HUES48 (cell line): ENCODE measurements around the gene SMARCA1.

ENCODE experiments used
- H3K27ac ChIP-seq: one replicate; pipeline ENCODE4 v1.7.0; 2013; ENCODE audit warnings: low read depth, low read length, inconsistent platforms
- H3K27me3 ChIP-seq: 2 replicates; pipeline ENCODE4 v1.6.1; 2013; ENCODE audit warnings: mild to moderate bottlenecking, low read length; ENCODE audit not compliant: control insufficient read depth, insufficient read depth
- H3K36me3 ChIP-seq: 2 replicates; pipeline ENCODE4 v1.6.1; 2013; ENCODE audit warnings: low read length; ENCODE audit not compliant: control insufficient read depth, insufficient read depth
- H3K4me1 ChIP-seq: 2 replicates; pipeline ENCODE4 v1.6.1; 2013; ENCODE audit warnings: mild to moderate bottlenecking, low read length; ENCODE audit not compliant: control insufficient read depth, insufficient read depth
- H3K4me3 ChIP-seq: 2 replicates; pipeline ENCODE4 v1.5.1; 2013; ENCODE audit warnings: mild to moderate bottlenecking, low read depth, low read length
- H3K9ac ChIP-seq: 2 replicates; pipeline ENCODE4 v1.6.1; 2013; ENCODE audit warnings: mild to moderate bottlenecking, low read depth, low read length, moderate library complexity
- H3K9me3 ChIP-seq: 2 replicates; pipeline ENCODE4 v1.6.1; 2013; ENCODE audit warnings: low read length; ENCODE audit not compliant: control insufficient read depth, insufficient read depth

Gene SMARCA1

DNA sequence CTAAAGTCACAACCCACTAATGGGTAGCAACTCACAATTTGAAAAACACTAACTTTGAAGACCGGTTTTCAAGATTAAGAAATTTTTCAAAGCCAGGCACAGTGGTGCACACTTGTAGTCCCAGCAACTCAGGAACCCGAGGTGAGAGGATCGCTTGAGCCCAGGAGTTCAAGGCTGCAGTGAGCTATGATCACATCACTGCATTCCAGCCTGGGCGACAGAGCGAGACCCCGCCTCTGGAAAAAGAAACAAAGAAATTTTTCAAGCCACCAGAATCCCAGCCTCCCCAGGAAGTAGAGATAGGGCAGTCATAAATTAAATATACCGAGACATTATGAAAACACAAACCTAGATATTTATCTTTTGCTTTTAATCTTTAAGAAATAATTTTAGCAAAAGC, 13.0 kb downstream of the SMARCA1 start:
- Histone ChIP-seq H3K4me3 (no peak overlapping the region), H3K36me3 (peaks cover 94% of the 10 kb centered on the region), H3K27me3 (no peaks in the 10 kb centered on the region), H3K27ac (no peak overlapping the region), H3K9ac (no peak overlapping the region), H3K4me1 (no peaks in the 10 kb centered on the region), H3K9me3 (no peaks in the 10 kb centered on the region)

DNA sequence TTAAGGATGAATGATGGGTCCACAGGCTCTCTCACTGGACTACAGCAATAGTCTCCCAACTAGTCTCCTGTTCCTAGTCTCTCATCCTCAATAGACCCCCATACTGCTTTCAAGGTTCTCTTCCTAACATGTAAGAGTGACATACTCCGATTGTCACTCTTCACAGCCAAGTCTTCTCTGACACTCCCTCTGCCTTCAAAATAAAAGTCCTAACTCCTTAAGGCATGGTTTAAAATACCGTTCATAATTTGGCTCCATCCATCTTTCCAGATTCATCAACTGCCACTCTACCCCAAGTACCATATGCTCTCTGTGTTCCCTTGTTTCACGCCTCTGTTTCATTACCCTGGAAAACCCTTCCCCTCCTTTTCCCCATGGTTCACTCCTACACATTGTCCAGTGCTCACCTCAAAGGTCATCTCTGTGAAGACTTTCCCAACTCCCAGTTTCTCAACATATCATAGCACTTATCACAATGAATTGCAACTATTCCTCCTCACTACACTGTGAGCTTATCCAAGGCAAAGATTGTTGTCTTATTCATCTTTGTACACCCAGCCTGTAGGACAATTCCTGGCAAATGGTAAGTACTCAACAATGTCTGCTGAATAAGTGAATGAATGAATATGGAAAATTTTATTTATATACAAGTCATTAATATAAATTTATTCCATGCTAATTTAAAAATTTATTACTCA, 26.0 kb downstream of the SMARCA1 start:
- H3K27me3 ChIP-seq: no peaks in the 10 kb centered on the region

DNA sequence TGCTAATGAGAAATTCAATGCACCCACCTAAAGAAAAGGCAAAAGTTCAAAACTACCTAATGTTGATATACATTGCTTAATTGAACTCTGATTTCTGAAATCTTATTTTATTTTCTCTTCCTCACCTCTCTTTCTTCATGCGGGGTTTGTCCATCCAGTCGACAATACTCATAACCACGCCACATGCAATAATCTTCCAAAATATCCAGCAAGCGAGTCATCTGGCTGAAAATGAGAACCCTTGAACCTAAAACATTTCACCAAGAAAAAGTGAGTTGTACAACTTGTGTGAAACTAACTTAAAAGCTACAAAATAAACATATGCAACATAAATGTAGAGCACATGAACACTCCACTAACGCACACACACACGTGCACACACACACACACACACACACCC, 26.7 kb downstream of the SMARCA1 start:
- H3K4me1 ChIP-seq: no peaks in the 10 kb centered on the region
- H3K27me3 ChIP-seq: no peaks in the 10 kb centered on the region
- no peaks in the 10 kb centered on the region for H3K9me3 ChIP-seq
- no peak overlapping the region for H3K9ac ChIP-seq
- no peak overlapping the region for H3K27ac ChIP-seq
- H3K36me3 ChIP-seq: peaks cover 94% of the 10 kb centered on the region
- H3K4me3 ChIP-seq: no peak overlapping the region

More for the DNA sequence above, 26.0 kb downstream of the SMARCA1 start:
- Histone ChIP-seq H3K36me3 (peaks cover 94% of the 10 kb centered on the region), H3K27ac (no peak overlapping the region), H3K4me3 (no peak overlapping the region), H3K9ac (no peak overlapping the region), H3K9me3 (no peaks in the 10 kb centered on the region), H3K4me1 (no peaks in the 10 kb centered on the region)

DNA sequence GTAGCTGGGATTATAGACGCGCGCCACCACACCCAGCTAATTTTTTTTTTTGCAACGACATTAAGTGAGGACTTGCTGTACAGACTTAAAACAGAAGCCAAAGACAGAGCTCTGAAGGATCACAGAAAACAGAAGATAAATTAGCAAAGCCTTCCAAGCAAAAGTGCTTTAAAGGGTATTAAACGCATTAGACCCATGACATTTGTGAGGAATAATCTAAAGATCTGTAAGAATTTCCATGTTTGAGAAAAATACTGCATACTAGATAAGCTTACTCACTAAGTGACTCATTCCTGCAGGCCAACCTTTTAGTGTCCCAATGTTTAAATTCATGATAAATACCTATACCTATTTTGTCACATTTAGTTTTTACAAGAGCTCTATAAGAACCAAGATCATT, 27.4 kb downstream of the SMARCA1 start:
- no peaks in the 10 kb centered on the region for H3K27me3 ChIP-seq

GRCh38 chrX:129494887-129495286, 28.4 kb downstream of the SMARCA1 start:
- no peak overlapping the region for H3K4me3 ChIP-seq
- no peaks in the 10 kb centered on the region for H3K4me1 ChIP-seq
- no peaks in the 10 kb centered on the region for H3K27me3 ChIP-seq
- H3K27ac ChIP-seq: no peak overlapping the region
- no peak overlapping the region for H3K9ac ChIP-seq
- H3K9me3 ChIP-seq: no peaks in the 10 kb centered on the region
- peaks cover 100% of the 10 kb centered on the region for H3K36me3 ChIP-seq

More for the DNA sequence above, 27.4 kb downstream of the SMARCA1 start:
- peaks cover 99% of the 10 kb centered on the region for H3K36me3 ChIP-seq
- no peak overlapping the region for H3K9ac ChIP-seq
- H3K4me1 ChIP-seq: no peaks in the 10 kb centered on the region
- H3K27ac ChIP-seq: no peak overlapping the region
- H3K9me3 ChIP-seq: no peaks in the 10 kb centered on the region
- H3K4me3 ChIP-seq: no peak overlapping the region

DNA sequence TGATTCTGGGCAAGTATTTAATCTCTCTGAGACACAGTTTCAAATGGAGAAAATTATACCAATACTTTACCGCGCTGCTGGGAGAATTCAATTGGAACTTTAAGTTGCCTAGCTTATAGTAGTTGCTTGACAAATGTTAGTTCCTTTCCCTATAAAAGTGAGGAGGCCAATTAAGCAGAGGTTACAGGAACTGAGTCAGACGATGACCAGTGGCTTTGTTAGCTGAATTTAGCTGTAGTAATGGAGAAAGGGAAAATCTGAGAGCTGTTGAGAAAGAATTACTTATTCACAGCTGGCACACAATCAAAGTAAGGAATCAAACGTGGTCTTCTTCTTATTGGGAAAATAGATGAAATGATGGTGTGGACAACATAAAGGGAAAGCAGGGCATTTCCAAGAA, 29.6 kb downstream of the SMARCA1 start:
- no peak overlapping the region for H3K4me3 ChIP-seq
- no peak overlapping the region for H3K27ac ChIP-seq
- no peaks in the 10 kb centered on the region for H3K9me3 ChIP-seq
- peaks cover 99% of the 10 kb centered on the region for H3K36me3 ChIP-seq
- H3K9ac ChIP-seq: no peak overlapping the region
- no peaks in the 10 kb centered on the region for H3K27me3 ChIP-seq
- H3K4me1 ChIP-seq: no peaks in the 10 kb centered on the region

- Histone ChIP-seq H3K9me3 (no peaks in the 10 kb centered on the region), H3K36me3 (peaks cover 99% of the 10 kb centered on the region), H3K4me3 (no peak overlapping the region), H3K27ac (no peak overlapping the region), H3K4me1 (no peaks in the 10 kb centered on the region), H3K9ac (no peak overlapping the region), H3K27me3 (no peaks in the 10 kb centered on the region)
Observed at GRCh38 chrX:129490330-129490729, 33.0 kb downstream of the SMARCA1 start.

DNA sequence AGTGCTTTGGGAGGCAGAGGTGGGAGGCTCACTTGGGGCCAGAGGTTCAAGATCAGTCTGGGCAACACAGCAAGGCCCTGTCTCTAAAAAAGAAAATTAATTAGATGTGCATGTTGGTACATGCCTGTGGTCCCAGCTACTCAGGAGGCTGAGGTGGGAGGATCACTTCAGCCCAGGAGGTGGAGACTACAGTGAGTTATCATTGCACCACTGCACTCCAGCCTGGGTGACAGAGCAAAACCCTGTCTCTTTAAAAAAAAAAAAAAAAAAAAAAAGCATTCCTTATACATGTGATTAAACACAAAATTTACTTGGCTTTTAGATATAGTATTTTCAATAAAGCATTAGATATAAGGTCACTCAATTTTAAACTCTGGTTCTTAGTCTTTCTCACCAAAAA, 34.9 kb downstream of the SMARCA1 start:
- peaks cover 98% of the 10 kb centered on the region for H3K36me3 ChIP-seq
- H3K27me3 ChIP-seq: no peaks in the 10 kb centered on the region

DNA sequence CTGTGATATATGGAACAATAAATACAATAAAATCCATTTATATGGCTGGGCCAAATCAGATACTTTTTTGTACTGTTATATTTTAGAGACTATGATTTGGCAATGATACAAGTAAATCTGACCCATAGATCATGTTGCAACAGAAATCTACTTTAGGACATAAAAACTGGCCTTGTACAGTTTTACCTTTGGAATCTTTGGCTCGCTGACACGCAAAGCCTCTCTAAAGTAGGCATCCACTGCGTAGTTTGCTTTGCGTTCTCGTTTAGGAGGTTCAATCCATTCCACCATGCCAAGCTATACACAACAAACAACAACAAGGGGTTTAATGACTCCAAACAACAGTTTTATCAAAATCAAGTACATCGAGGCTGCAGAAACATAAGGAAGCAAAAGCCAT, 42.4 kb downstream of the SMARCA1 start:
- H3K4me3 ChIP-seq: no peak overlapping the region
- H3K9ac ChIP-seq: no peak overlapping the region
- H3K27ac ChIP-seq: no peak overlapping the region
- H3K27me3 ChIP-seq: no peaks in the 10 kb centered on the region
- peaks cover 83% of the 10 kb centered on the region for H3K36me3 ChIP-seq
- no peaks in the 10 kb centered on the region for H3K4me1 ChIP-seq
- H3K9me3 ChIP-seq: no peaks in the 10 kb centered on the region

More for the DNA sequence above, 34.9 kb downstream of the SMARCA1 start:
- H3K27ac ChIP-seq: no peak overlapping the region
- no peak overlapping the region for H3K9ac ChIP-seq
- H3K9me3 ChIP-seq: no peaks in the 10 kb centered on the region
- H3K4me3 ChIP-seq: no peak overlapping the region
- H3K4me1 ChIP-seq: no peaks in the 10 kb centered on the region

DNA sequence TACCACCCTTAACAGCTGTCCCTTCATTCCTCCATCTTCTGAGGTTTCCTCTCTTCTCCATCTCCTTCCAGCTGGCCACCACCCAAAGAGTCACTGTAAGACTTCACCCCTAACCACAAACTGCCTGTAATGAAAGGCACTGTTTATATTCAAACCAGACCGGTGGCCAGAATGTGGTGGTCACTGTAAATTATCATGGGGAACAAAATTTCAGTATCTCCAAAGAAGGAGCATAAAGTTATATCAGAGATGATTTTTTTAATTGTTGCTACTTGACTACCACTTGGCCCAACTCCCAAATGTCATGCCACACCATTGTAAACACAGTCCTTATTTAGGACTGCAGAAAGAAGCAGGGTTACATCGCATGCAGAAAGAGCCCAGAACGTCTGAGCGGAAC, 44.8 kb downstream of the SMARCA1 start:
- H3K27ac ChIP-seq: no peak overlapping the region

DNA sequence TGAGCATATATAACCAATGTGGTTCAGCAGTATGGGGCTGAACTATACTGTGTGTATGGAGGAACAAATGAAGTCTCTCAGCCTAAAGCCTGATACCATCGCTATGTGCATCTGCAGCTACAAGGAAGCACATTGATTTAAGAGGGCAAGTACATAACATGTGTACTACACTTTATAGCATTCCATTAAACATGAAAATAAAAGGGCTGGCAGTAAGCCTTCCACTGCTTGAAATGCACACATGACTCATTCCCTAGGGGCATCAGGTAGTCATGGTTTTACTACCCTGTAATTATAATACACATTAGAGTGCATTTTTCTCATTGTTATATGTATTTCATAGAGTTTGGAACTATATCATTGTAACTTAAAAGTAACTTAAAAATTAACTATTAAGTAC, 51.2 kb downstream of the SMARCA1 start:
- Histone ChIP-seq H3K27me3 (no peaks in the 10 kb centered on the region), H3K27ac (no peak overlapping the region), H3K4me3 (no peak overlapping the region), H3K9me3 (no peaks in the 10 kb centered on the region), H3K9ac (no peak overlapping the region), H3K4me1 (no peaks in the 10 kb centered on the region), H3K36me3 (peaks cover 90% of the 10 kb centered on the region)

More for the DNA sequence above, 44.8 kb downstream of the SMARCA1 start:
- Histone ChIP-seq H3K9ac (no peak overlapping the region), H3K4me3 (no peak overlapping the region), H3K27me3 (no peaks in the 10 kb centered on the region), H3K9me3 (no peaks in the 10 kb centered on the region), H3K36me3 (peaks cover 80% of the 10 kb centered on the region), H3K4me1 (no peaks in the 10 kb centered on the region)
